ENCODE data around the gene LRP1.

DNA sequence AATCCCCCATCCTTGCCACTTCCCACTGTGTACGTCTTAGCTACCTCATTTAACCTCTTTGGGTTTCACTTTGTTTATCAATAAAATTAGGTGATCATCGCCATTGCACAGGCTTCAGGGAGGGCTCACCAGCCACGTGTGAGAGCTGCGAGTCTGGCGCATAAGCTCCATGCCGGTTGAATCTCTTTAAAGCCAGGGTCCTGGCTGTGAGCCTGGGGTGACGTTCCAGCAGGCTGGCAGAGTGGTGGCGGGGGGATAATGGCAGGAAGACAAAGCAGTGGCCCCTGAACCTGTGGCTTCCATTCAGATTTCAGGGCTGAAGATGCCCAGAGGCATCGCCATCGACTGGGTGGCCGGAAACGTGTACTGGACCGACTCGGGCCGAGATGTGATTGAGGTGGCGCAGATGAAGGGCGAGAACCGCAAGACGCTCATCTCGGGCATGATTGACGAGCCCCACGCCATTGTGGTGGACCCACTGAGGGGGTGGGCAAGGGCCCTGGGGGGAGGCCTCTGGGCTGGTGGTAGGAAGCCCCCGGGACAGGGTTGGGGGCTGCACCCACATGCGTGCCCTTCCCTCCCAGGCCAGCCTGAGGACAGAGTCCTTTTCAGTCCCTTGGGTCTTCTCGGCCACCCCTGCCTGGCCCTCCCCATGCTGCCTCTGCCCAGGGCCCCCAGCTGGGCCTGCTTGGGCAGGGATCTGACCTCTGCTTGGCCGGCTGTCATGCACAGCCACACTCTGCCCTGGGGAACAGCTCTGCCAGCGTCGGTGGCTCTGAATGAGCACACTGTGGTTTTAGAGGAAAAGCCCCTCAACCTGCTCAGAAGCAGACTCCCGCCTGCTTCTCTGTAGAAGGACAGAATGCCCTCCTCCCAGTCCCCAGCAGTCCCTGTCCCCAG is 79.7 kb downstream of the LRP1 start:
- TF ChIP-seq, protein P1, sequence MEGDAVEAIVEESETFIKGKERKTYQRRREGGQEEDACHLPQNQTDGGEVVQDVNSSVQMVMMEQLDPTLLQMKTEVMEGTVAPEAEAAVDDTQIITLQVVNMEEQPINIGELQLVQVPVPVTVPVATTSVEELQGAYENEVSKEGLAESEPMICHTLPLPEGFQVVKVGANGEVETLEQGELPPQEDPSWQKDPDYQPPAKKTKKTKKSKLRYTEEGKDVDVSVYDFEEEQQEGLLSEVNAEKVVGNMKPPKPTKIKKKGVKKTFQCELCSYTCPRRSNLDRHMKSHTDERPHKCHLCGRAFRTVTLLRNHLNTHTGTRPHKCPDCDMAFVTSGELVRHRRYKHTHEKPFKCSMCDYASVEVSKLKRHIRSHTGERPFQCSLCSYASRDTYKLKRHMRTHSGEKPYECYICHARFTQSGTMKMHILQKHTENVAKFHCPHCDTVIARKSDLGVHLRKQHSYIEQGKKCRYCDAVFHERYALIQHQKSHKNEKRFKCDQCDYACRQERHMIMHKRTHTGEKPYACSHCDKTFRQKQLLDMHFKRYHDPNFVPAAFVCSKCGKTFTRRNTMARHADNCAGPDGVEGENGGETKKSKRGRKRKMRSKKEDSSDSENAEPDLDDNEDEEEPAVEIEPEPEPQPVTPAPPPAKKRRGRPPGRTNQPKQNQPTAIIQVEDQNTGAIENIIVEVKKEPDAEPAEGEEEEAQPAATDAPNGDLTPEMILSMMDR (IDR thresholded peaks at IDR 0.05; ENCODE audit: low read depth, low read length): no peak
- TF ChIP-seq EZH2phosphoT487 (IDR thresholded peaks at IDR 0.05; ENCODE audit: low read depth): no peak

Data from OCI-LY3 (cell line).